ENCODE measurements around the gene RANBP1. TPM values are rescaled to one million over a fixed set of nuclear protein-coding genes. Genes with fewer than 3 reads are reported as not detected.

The RANBP1 gene
- total RNA-seq, 1 experiment from 2014 or later: 522 TPM

GRCh38 chr22:20090730-20091240, 25.1 kb upstream of the RANBP1 start:
- no peak overlapping the region for H3K9ac ChIP-seq (ENCODE audit: extremely low read depth, insufficient read length, low read length)
- no peaks in the 10 kb centered on the region for H3K4me1 ChIP-seq (ENCODE audit: insufficient read depth, low read length)
- peaks cover 3% of the 10 kb centered on the region; the same call in 1 of the 2 replicates for H3K79me2 ChIP-seq (ENCODE audit: insufficient read depth, low read length)
- WGBS (ENCODE audit: extremely low coverage, insufficient read length, low lambda C conversion rate): no CpG with 5 or more reads among the region's 9 CpGs
- no peak overlapping the region for H3K27ac ChIP-seq (ENCODE audit: insufficient read length, low read depth, low read length)
- no peaks in the 10 kb centered on the region for H3K27me3 ChIP-seq (ENCODE audit: insufficient read depth, low read length)
- H3K79me1 ChIP-seq (ENCODE audit: insufficient read depth, low read depth, low read length, poor library complexity, severe bottlenecking): peaks cover 10% of the 10 kb centered on the region
- Mint-ChIP-seq H3K27me3 (ENCODE audit: low read depth) (no peaks in the 10 kb centered on the region; the same call in 1 of the 2 replicates), H3K9me3 (no peaks in the 10 kb centered on the region), H3K27ac (no peak overlapping the region), H3K36me3 (ENCODE audit: insufficient read depth in 1 of 3, low read depth in 3 of 3) (peaks cover 81 to 100% (median 100%) of the 10 kb centered on the region in 3 experiments), H3K4me3 (no peak overlapping the region), H3K4me1 (no peaks in the 10 kb centered on the region)
- no peaks in the 10 kb centered on the region for H4K20me1 ChIP-seq (ENCODE audit: control insufficient read depth, insufficient read depth, insufficient read length)
- no peak for DNase-seq
- no peak overlapping the region for H2BK12ac ChIP-seq (ENCODE audit: insufficient read length, low read depth, low read length)
- no peak overlapping the region for H3T11ph ChIP-seq (ENCODE audit: low read length)
- no peak overlapping the region for H4K5ac ChIP-seq (ENCODE audit: insufficient read length, low read depth, low read length)
- no peaks in the 10 kb centered on the region for H3K9me3 ChIP-seq (ENCODE audit: control insufficient read depth, low read depth, low read length)
- H4K8ac ChIP-seq (replicated peaks; ENCODE audit: insufficient read length, low read depth, low read length): no peak overlapping the region
- TF ChIP-seq CTCF (conservative IDR thresholded peaks at IDR 0.05): no peak
- no peak overlapping the region for H3K18ac ChIP-seq (ENCODE audit: insufficient read length, low read depth, low read length)
- H4K91ac ChIP-seq (ENCODE audit: insufficient read length, low read depth, low read length): no peak overlapping the region
- H2BK120ac ChIP-seq (ENCODE audit: low read depth, low read length, poor library complexity, severe bottlenecking): no peak overlapping the region
- H3K14ac ChIP-seq (ENCODE audit: insufficient read depth, low read length): no peak overlapping the region
- H2BK5ac ChIP-seq (ENCODE audit: insufficient read length, low read length): no peak overlapping the region
- no peak overlapping the region for H3K4me2 ChIP-seq (ENCODE audit: insufficient read depth, insufficient read length, low read length)
- no peak overlapping the region for H2BK20ac ChIP-seq (ENCODE audit: low read depth, low read length, poor library complexity, severe bottlenecking)
- H3K56ac ChIP-seq (ENCODE audit: insufficient read length, low read depth, low read length): no peak overlapping the region
- H2AK5ac ChIP-seq (ENCODE audit: insufficient read length, low read length): no peak overlapping the region
- H3K23ac ChIP-seq (ENCODE audit: insufficient read length, low read depth, low read length): no peak overlapping the region
- H3K4ac ChIP-seq (ENCODE audit: low read depth, low read length): no peak overlapping the region
- no peak overlapping the region for H2AFZ ChIP-seq (ENCODE audit: low read length)
- H2BK15ac ChIP-seq (ENCODE audit: low read depth, low read length): no peak overlapping the region
- no peaks in the 10 kb centered on the region for H3K23me2 ChIP-seq (ENCODE audit: insufficient read length, low read depth, low read length, poor library complexity, severe bottlenecking)

Measured in H9 (cell line).